HG03135 (cell line): Measurements from ENCODE around the gene FAM53B.

Experiments used
- ATAC-seq: cut with Tn5 transposase; IDR thresholded peaks from one replicate; pipeline ENCODE4 v1.9.1; 2021; ENCODE audit warnings: mild to moderate bottlenecking, moderate library complexity; ENCODE audit not compliant: unreplicated experiment

Gene FAM53B

GRCh38 chr10:124742413-124743190 is 1.6 kb downstream of the FAM53B start:
- no peak for ATAC-seq

- ATAC-seq = no peak
Measured at GRCh38 chr10:124741922-124742412, 2.2 kb downstream of the FAM53B start.

GRCh38 chr10:124741281-124741921 is 2.8 kb downstream of the FAM53B start:
- ATAC-seq = peak; percentile 43

GRCh38 chr10:124740369-124741280 is 3.6 kb downstream of the FAM53B start:
- ATAC-seq = peak; percentile 10

GRCh38 chr10:124739986-124740368 is 4.2 kb downstream of the FAM53B start:
- ATAC-seq = no peak

GRCh38 chr10:124739119-124739921 is 4.9 kb downstream of the FAM53B start:
- no peak for ATAC-seq

GRCh38 chr10:124738441-124738840 is 5.7 kb downstream of the FAM53B start:
- ATAC-seq = no peak

GRCh38 chr10:124737708-124738107 is 6.5 kb downstream of the FAM53B start:
- ATAC-seq = no peak

GRCh38 chr10:124737221-124737620 is 7.0 kb downstream of the FAM53B start:
- ATAC-seq = no peak

- ATAC-seq = no peak
Measured at GRCh38 chr10:124736491-124737136, 7.6 kb downstream of the FAM53B start.

GRCh38 chr10:124735491-124736286 is 8.5 kb downstream of the FAM53B start:
- no peak for ATAC-seq

GRCh38 chr10:124734311-124735166 is 9.6 kb downstream of the FAM53B start:
- ATAC-seq = no peak

- ATAC-seq = no peak
Measured at GRCh38 chr10:124733571-124734245, 10.5 kb downstream of the FAM53B start.

- peak; percentile 58 for ATAC-seq
Measured at GRCh38 chr10:124732931-124733570, 11.1 kb downstream of the FAM53B start.

- no peak for ATAC-seq
Measured at GRCh38 chr10:124731551-124731950, 12.6 kb downstream of the FAM53B start.

- ATAC-seq = no peak
Measured at GRCh38 chr10:124730790-124731189, 13.4 kb downstream of the FAM53B start.
